DOHH2 (cell line): ENCODE results near the gene TTC3.

ENCODE experiments used
- H3F3A ChIP-seq: fragments of 200-600 bp; sonication (generic), shearing (Covaris generic); 2 replicates; pipeline ENCODE4 v1.6.0; 2016; ENCODE audit warnings: antibody characterized with exemption, mild to moderate bottlenecking; ENCODE audit not compliant: control insufficient read depth, insufficient read depth
- H3K27ac ChIP-seq: fragments of 200-600 bp; sonication (generic); 2 replicates; pipeline ENCODE4 v1.5.1; 2014; ENCODE audit warnings: low read depth, mild to moderate bottlenecking, low read length, moderate library complexity
- H3K27me3 ChIP-seq: fragments of 200-600 bp; sonication (generic); 2 replicates; pipeline ENCODE4 v1.6.1; 2014; ENCODE audit warnings: mild to moderate bottlenecking, low read length, mixed read lengths; ENCODE audit not compliant: control insufficient read depth
- H3K36me3 ChIP-seq: fragments of 200-600 bp; sonication (generic); 2 replicates; pipeline ENCODE4 v1.6.1; 2014; ENCODE audit warnings: mild to moderate bottlenecking, low read length, moderate library complexity, mixed read lengths; ENCODE audit not compliant: control insufficient read depth
- H3K4me1 ChIP-seq: fragments of 200-600 bp; sonication (generic); 2 replicates; pipeline ENCODE4 v1.6.1; 2014; ENCODE audit warnings: mild to moderate bottlenecking, low read length, mixed read lengths; ENCODE audit not compliant: control insufficient read depth
- H3K4me2 ChIP-seq: fragments of 200-600 bp; sonication (generic); 2 replicates; pipeline ENCODE4 v1.6.0; 2014; ENCODE audit warnings: mild to moderate bottlenecking, low read length, moderate library complexity
- H3K4me3 ChIP-seq: fragments of 200-600 bp; sonication (generic); 2 replicates; pipeline ENCODE4 v1.5.1; 2014; ENCODE audit warnings: mild to moderate bottlenecking, low read length, mixed read lengths
- H3K79me2 ChIP-seq: fragments of 200-600 bp; sonication (generic); 2 replicates; pipeline ENCODE4 v1.6.1; 2014; ENCODE audit warnings: mild to moderate bottlenecking, low read length, mixed read lengths; ENCODE audit not compliant: control insufficient read depth
- H3K9me2 ChIP-seq: fragments of 200-600 bp; sonication (generic); replicated peaks from 2 replicates; pipeline ENCODE4 v1.6.1; 2014; ENCODE audit warnings: mild to moderate bottlenecking, low read length, mixed read lengths; ENCODE audit not compliant: control insufficient read depth
- H3K9me3 ChIP-seq: fragments of 200-600 bp; sonication (generic); 2 replicates; pipeline ENCODE4 v1.6.1; 2014; ENCODE audit warnings: antibody characterized with exemption, low read length, mixed read lengths; ENCODE audit not compliant: control insufficient read depth, insufficient read depth
- H4K20me1 ChIP-seq: fragments of 200-600 bp; sonication (generic); 2 replicates; pipeline ENCODE4 v1.6.0; 2014; ENCODE audit warnings: low read depth, mild to moderate bottlenecking, antibody characterized with exemption, low read length, moderate library complexity; ENCODE audit not compliant: control insufficient read depth, insufficient read depth
- EZH2phosphoT487 ChIP-seq: fragments of 200-600 bp; sonication (generic); IDR thresholded peaks from 2 replicates; pipeline ENCODE4 v1.6.1; 2017; ENCODE audit warnings: borderline replicate concordance, mild to moderate bottlenecking, antibody characterized with exemption, low read length, moderate library complexity, mixed read lengths
- TF ChIP-seq, protein P1 (sequence below): fragments of 200-600 bp; sonication (generic); IDR thresholded peaks from one replicate; pipeline ENCODE4 v1.5.1; 2014; ENCODE audit warnings: antibody characterized with exemption, mild to moderate bottlenecking, low read depth, low read length; ENCODE audit not compliant: poor library complexity, severe bottlenecking

Gene TTC3

GRCh38 chr21:37036177-37036576, 36.9 kb upstream of the TTC3 start:
- H3K27me3 ChIP-seq, result peaks cover 13% of the 10 kb centered on the region

DNA sequence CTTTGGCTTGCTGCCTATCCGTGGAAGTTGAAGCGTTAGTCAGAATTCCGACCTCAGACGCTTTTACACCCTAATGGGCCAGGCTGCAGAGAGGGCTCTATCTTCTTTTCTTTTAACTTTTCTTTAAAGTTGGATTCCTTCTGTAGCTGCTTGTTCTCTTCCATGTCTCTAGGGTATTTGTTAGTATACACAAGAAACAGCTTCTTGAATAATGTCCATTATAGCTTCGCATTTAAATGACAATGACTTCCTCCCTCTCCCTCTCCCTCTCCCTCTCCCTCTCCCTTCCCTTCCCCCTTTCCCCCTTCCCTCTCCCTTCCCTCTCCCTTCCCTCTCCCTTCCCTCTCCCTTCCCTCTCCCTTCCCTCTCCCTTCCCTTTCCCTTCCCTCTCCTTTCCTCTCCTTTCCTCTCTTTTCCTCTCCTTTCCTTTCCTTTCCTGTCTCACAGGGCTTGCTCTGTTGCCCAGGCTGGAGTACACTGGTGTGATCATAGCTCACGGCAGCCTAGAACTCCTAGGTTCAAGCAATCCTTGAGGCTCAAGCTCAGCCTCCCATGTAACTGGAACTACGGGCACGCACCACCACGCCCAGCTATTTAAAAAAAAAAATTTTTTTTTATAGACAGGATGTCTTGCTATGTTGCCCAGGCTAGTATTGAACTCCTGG, 33.5 kb upstream of the TTC3 start:
- Histone ChIP-seq H3K27ac (no peak overlapping the region), H3K4me2 (no peak overlapping the region)
- TF ChIP-seq, protein P1, sequence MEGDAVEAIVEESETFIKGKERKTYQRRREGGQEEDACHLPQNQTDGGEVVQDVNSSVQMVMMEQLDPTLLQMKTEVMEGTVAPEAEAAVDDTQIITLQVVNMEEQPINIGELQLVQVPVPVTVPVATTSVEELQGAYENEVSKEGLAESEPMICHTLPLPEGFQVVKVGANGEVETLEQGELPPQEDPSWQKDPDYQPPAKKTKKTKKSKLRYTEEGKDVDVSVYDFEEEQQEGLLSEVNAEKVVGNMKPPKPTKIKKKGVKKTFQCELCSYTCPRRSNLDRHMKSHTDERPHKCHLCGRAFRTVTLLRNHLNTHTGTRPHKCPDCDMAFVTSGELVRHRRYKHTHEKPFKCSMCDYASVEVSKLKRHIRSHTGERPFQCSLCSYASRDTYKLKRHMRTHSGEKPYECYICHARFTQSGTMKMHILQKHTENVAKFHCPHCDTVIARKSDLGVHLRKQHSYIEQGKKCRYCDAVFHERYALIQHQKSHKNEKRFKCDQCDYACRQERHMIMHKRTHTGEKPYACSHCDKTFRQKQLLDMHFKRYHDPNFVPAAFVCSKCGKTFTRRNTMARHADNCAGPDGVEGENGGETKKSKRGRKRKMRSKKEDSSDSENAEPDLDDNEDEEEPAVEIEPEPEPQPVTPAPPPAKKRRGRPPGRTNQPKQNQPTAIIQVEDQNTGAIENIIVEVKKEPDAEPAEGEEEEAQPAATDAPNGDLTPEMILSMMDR, result no peak
- TF ChIP-seq EZH2phosphoT487, result no peak

More at GRCh38 chr21:37036177-37036576, 36.9 kb upstream of the TTC3 start:
- Histone ChIP-seq H3K27ac (no peak overlapping the region), H3F3A (no peaks in the 10 kb centered on the region), H3K4me1 (no peaks in the 10 kb centered on the region), H3K79me2 (no peaks in the 10 kb centered on the region), H4K20me1 (no peaks in the 10 kb centered on the region), H3K9me3 (no peaks in the 10 kb centered on the region), H3K9me2 (no peaks in the 10 kb centered on the region), H3K4me3 (no peak overlapping the region), H3K36me3 (no peaks in the 10 kb centered on the region), H3K4me2 (no peak overlapping the region)
- TF ChIP-seq EZH2phosphoT487, result no peak
- TF ChIP-seq, protein P1, result no peak

DNA sequence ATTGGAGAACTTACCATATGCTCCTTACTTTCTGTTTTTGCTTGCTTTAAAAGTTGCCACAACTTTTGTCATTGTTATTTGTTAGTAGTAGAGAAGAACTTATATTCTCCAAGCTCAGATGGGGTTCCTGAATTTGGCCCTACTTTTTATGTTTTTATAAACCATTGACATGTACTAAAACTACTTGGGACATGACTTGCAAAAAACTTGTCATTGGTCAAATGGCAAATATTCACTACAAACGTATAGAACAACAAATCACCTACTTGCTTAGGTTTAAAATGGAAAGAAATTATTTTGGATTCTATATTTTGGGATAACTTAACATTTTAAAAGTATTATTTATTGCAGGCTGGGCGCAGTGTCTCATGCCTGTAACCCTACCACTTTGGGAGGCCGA, 32.8 kb upstream of the TTC3 start:
- Histone ChIP-seq H3K4me3 (no peak overlapping the region), H3K36me3 (no peaks in the 10 kb centered on the region), H3K79me2 (no peaks in the 10 kb centered on the region), H3K4me1 (peaks cover 8% of the 10 kb centered on the region), H3K4me2 (no peak overlapping the region), H4K20me1 (no peaks in the 10 kb centered on the region), H3F3A (no peaks in the 10 kb centered on the region), H3K9me3 (no peaks in the 10 kb centered on the region), H3K27me3 (peaks cover 8% of the 10 kb centered on the region), H3K27ac (no peak overlapping the region), H3K9me2 (no peaks in the 10 kb centered on the region)
- TF ChIP-seq, protein P1, result no peak
- TF ChIP-seq EZH2phosphoT487, result no peak

More for the DNA sequence above, 33.5 kb upstream of the TTC3 start:
- no peaks in the 10 kb centered on the region for H3K9me3 ChIP-seq
- H4K20me1 ChIP-seq, result no peaks in the 10 kb centered on the region
- H3F3A ChIP-seq, result no peaks in the 10 kb centered on the region
- H3K79me2 ChIP-seq, result no peaks in the 10 kb centered on the region
- no peaks in the 10 kb centered on the region for H3K9me2 ChIP-seq
- peaks cover 8% of the 10 kb centered on the region for H3K27me3 ChIP-seq
- no peak overlapping the region for H3K4me3 ChIP-seq
- H3K4me1 ChIP-seq, result peaks cover 1% of the 10 kb centered on the region
- no peaks in the 10 kb centered on the region for H3K36me3 ChIP-seq
